ENCODE results near the gene C1QTNF5.

C1QTNF5 gene

GRCh38 chr11:119365071-119365591, 24.4 kb upstream of the C1QTNF5 start:
- no peak for DNase-seq (ENCODE audit: extremely low read depth, low read depth)

GRCh38 chr11:119363851-119364590, 23.3 kb upstream of the C1QTNF5 start:
- no peak for TF ChIP-seq CTCF (IDR thresholded peaks at IDR 0.05; ENCODE audit: low read depth, low read length)
- DNase-seq (ENCODE audit: extremely low read depth, low read depth), result no peak

More at GRCh38 chr11:119365071-119365591, 24.4 kb upstream of the C1QTNF5 start:
- no peak for TF ChIP-seq CTCF (IDR thresholded peaks at IDR 0.05; ENCODE audit: low read depth, low read length)

- no peak for TF ChIP-seq CTCF (IDR thresholded peaks at IDR 0.05; ENCODE audit: low read depth, low read length)
- DNase-seq (ENCODE audit: extremely low read depth, low read depth), result no peak
These were observed 22.6 kb upstream of the C1QTNF5 start for GRCh38 chr11:119363081-119363850.

- DNase-seq (ENCODE audit: extremely low read depth, low read depth), result no peak
- TF ChIP-seq CTCF (IDR thresholded peaks at IDR 0.05; ENCODE audit: low read depth, low read length), result no peak
These were observed 22.0 kb upstream of the C1QTNF5 start for GRCh38 chr11:119362741-119363080.

GRCh38 chr11:119361941-119362725, 21.4 kb upstream of the C1QTNF5 start:
- no peak for DNase-seq (ENCODE audit: extremely low read depth, low read depth)
- TF ChIP-seq CTCF (IDR thresholded peaks at IDR 0.05; ENCODE audit: low read depth, low read length), result no peak

GRCh38 chr11:119361056-119361787, 20.5 kb upstream of the C1QTNF5 start:
- DNase-seq (ENCODE audit: extremely low read depth, low read depth), result no peak
- no peak for TF ChIP-seq CTCF (IDR thresholded peaks at IDR 0.05; ENCODE audit: low read depth, low read length)

Measured in AG09319 (cell line).